ENCODE results near the gene RO60.

RO60 gene

GRCh38 chr1:193102662-193103061, 43.2 kb downstream of the RO60 start:
- DNase-seq = no peak
- WGBS (ENCODE audit: extremely low coverage, insufficient coverage, insufficient read length) = no CpG with 5 or more reads among the region's 5 CpGs
- no peak overlapping the region for H3K4me2 ChIP-seq (ENCODE audit: low read length)

GRCh38 chr1:193103759-193104501, 44.5 kb downstream of the RO60 start:
- H3K23ac ChIP-seq (ENCODE audit: low read length) = no peak overlapping the region
- H3K4me1 ChIP-seq (ENCODE audit: control insufficient read depth in 1 of 2, insufficient read depth in 2 of 2, low read length in 2 of 2) = no peaks in the 10 kb centered on the region
- peak overlapping the region; percentile 76 for H3K27ac ChIP-seq (ENCODE audit: low read depth, low read length)
- H3K79me1 ChIP-seq (ENCODE audit: low read length) = peaks cover 6% of the 10 kb centered on the region
- H3K4me3 ChIP-seq (ENCODE audit: low read depth, low read length) = peak overlapping the region; percentile 75
- H4K8ac ChIP-seq (ENCODE audit: low read depth, low read length) = peak overlapping the region; percentile 10
- H2AFZ ChIP-seq (ENCODE audit: insufficient read depth, low read length, poor library complexity) = peak overlapping the region; percentile 23
- H3K4me2 ChIP-seq (ENCODE audit: low read length) = peak overlapping the region; percentile 97
- no peak overlapping the region for H4K12ac ChIP-seq (ENCODE audit: low read depth, low read length)
- no peak for DNase-seq
- H2AK5ac ChIP-seq (ENCODE audit: low read length) = no peak overlapping the region
- H3K18ac ChIP-seq (ENCODE audit: low read length) = no peak overlapping the region
- no peak overlapping the region for H2BK5ac ChIP-seq (ENCODE audit: low read depth, low read length, poor library complexity)
- no peak overlapping the region for H3K4ac ChIP-seq (ENCODE audit: low read depth, low read length)
- no peak overlapping the region for H2BK120ac ChIP-seq (ENCODE audit: insufficient read depth, low read length, poor library complexity)
- H4K91ac ChIP-seq (ENCODE audit: low read depth, low read length) = no peak overlapping the region
- H3K14ac ChIP-seq (ENCODE audit: low read length) = no peak overlapping the region
- H3K36me3 ChIP-seq (ENCODE audit: control insufficient read depth in 1 of 2, insufficient read depth in 2 of 2, low read length in 2 of 2) = peaks cover 3 to 6% of the 10 kb centered on the region in 2 experiments
- H3K79me2 ChIP-seq (ENCODE audit: control insufficient read depth, insufficient read depth, low read length, poor library complexity) = peaks cover 5% of the 10 kb centered on the region
- WGBS (ENCODE audit: extremely low coverage, insufficient coverage, insufficient read length) = no CpG with 5 or more reads among the region's 9 CpGs
- no peaks in the 10 kb centered on the region for H3K9me3 ChIP-seq (ENCODE audit: insufficient read depth, low read depth, low read length)
- H2BK12ac ChIP-seq (ENCODE audit: low read length) = no peak overlapping the region
- H3K9ac ChIP-seq (ENCODE audit: low read length) = peak overlapping the region; percentile 21
- no peaks in the 10 kb centered on the region for H3K27me3 ChIP-seq (ENCODE audit: insufficient read depth, low read length)

More at GRCh38 chr1:193102662-193103061, 43.2 kb downstream of the RO60 start:
- H3K79me1 ChIP-seq (ENCODE audit: low read length) = peaks cover 6% of the 10 kb centered on the region
- no peak overlapping the region for H3K27ac ChIP-seq (ENCODE audit: low read depth, low read length)
- no peaks in the 10 kb centered on the region for H3K9me3 ChIP-seq (ENCODE audit: insufficient read depth, low read depth, low read length)
- no peak overlapping the region for H3K4ac ChIP-seq (ENCODE audit: low read depth, low read length)
- no peak overlapping the region for H3K4me3 ChIP-seq (ENCODE audit: low read depth, low read length)
- no peak overlapping the region for H4K12ac ChIP-seq (ENCODE audit: low read depth, low read length)
- no peak overlapping the region for H3K9ac ChIP-seq (ENCODE audit: low read length)
- no peak overlapping the region for H4K8ac ChIP-seq (ENCODE audit: low read depth, low read length)
- H3K79me2 ChIP-seq (ENCODE audit: control insufficient read depth, insufficient read depth, low read length, poor library complexity) = peaks cover 5% of the 10 kb centered on the region
- peaks cover 5 to 11% of the 10 kb centered on the region in 2 experiments for H3K36me3 ChIP-seq (ENCODE audit: control insufficient read depth in 1 of 2, insufficient read depth in 2 of 2, low read length in 2 of 2)
- no peak overlapping the region for H2BK120ac ChIP-seq (ENCODE audit: insufficient read depth, low read length, poor library complexity)
- H2AK5ac ChIP-seq (ENCODE audit: low read length) = no peak overlapping the region
- H2AFZ ChIP-seq (ENCODE audit: insufficient read depth, low read length, poor library complexity) = no peak overlapping the region
- no peak overlapping the region for H4K91ac ChIP-seq (ENCODE audit: low read depth, low read length)
- H2BK12ac ChIP-seq (ENCODE audit: low read length) = no peak overlapping the region
- H3K14ac ChIP-seq (ENCODE audit: low read length) = no peak overlapping the region
- no peaks in the 10 kb centered on the region for H3K4me1 ChIP-seq (ENCODE audit: control insufficient read depth in 1 of 2, insufficient read depth in 2 of 2, low read length in 2 of 2)
- H3K27me3 ChIP-seq (ENCODE audit: insufficient read depth, low read length) = no peaks in the 10 kb centered on the region
- H3K18ac ChIP-seq (ENCODE audit: low read length) = no peak overlapping the region
- no peak overlapping the region for H2BK5ac ChIP-seq (ENCODE audit: low read depth, low read length, poor library complexity)
- H3K23ac ChIP-seq (ENCODE audit: low read length) = no peak overlapping the region

GRCh38 chr1:193104502-193104906, 45.1 kb downstream of the RO60 start:
- H3K9ac ChIP-seq (ENCODE audit: low read length) = peak overlapping the region; percentile 21
- H2AK5ac ChIP-seq (ENCODE audit: low read length) = no peak overlapping the region
- H3K4me3 ChIP-seq (ENCODE audit: low read depth, low read length) = peak overlapping the region; percentile 75
- H4K12ac ChIP-seq (ENCODE audit: low read depth, low read length) = no peak overlapping the region
- no CpG with 5 or more reads among the region's 24 CpGs for WGBS (ENCODE audit: extremely low coverage, insufficient coverage, insufficient read length)
- peak overlapping the region; percentile 10 for H4K8ac ChIP-seq (ENCODE audit: low read depth, low read length)
- DNase-seq = peak; percentile 64 to 74
- H3K27me3 ChIP-seq (ENCODE audit: insufficient read depth, low read length) = no peaks in the 10 kb centered on the region
- H2BK120ac ChIP-seq (ENCODE audit: insufficient read depth, low read length, poor library complexity) = no peak overlapping the region
- peak overlapping the region; percentile 97 for H3K4me2 ChIP-seq (ENCODE audit: low read length)
- peaks cover 0 to 2% of the 10 kb centered on the region in 2 experiments for H3K36me3 ChIP-seq (ENCODE audit: control insufficient read depth in 1 of 2, insufficient read depth in 2 of 2, low read length in 2 of 2)
- no peak overlapping the region for H3K14ac ChIP-seq (ENCODE audit: low read length)
- no peak overlapping the region for H4K91ac ChIP-seq (ENCODE audit: low read depth, low read length)
- H2AFZ ChIP-seq (ENCODE audit: insufficient read depth, low read length, poor library complexity) = peak overlapping the region; percentile 23
- H3K23ac ChIP-seq (ENCODE audit: low read length) = no peak overlapping the region
- H2BK12ac ChIP-seq (ENCODE audit: low read length) = no peak overlapping the region
- peak overlapping the region; percentile 76 for H3K27ac ChIP-seq (ENCODE audit: low read depth, low read length)
- H3K4me1 ChIP-seq (ENCODE audit: control insufficient read depth in 1 of 2, insufficient read depth in 2 of 2, low read length in 2 of 2) = no peaks in the 10 kb centered on the region
- no peaks in the 10 kb centered on the region for H3K9me3 ChIP-seq (ENCODE audit: insufficient read depth, low read depth, low read length)
- no peak overlapping the region for H2BK5ac ChIP-seq (ENCODE audit: low read depth, low read length, poor library complexity)
- H3K79me2 ChIP-seq (ENCODE audit: control insufficient read depth, insufficient read depth, low read length, poor library complexity) = peaks cover 5% of the 10 kb centered on the region
- peaks cover 6% of the 10 kb centered on the region for H3K79me1 ChIP-seq (ENCODE audit: low read length)
- no peak overlapping the region for H3K4ac ChIP-seq (ENCODE audit: low read depth, low read length)
- no peak overlapping the region for H3K18ac ChIP-seq (ENCODE audit: low read length)

- Histone ChIP-seq H3K27ac (ENCODE audit: low read depth, low read length) (peak within 1 kb of the TSS; percentile 76), H2AFZ (ENCODE audit: insufficient read depth, low read length, poor library complexity) (peak within 1 kb of the TSS; percentile 80), H3K36me3 (ENCODE audit: control insufficient read depth in 1 of 2, insufficient read depth in 2 of 2, low read length in 2 of 2) (no peaks in the 10 kb centered on the region), H2BK12ac (ENCODE audit: low read length) (no peak within 1 kb of the TSS), H3K4me1 (ENCODE audit: control insufficient read depth in 1 of 2, insufficient read depth in 2 of 2, low read length in 2 of 2) (no peaks in the 10 kb centered on the region), H2BK5ac (ENCODE audit: low read depth, low read length, poor library complexity) (peak within 1 kb of the TSS; percentile 61), H3K4me3 (ENCODE audit: low read depth, low read length) (peak within 1 kb of the TSS; percentile 88), H3K4ac (ENCODE audit: low read depth, low read length) (no peak within 1 kb of the TSS), H3K23ac (ENCODE audit: low read length) (no peak within 1 kb of the TSS), H3K4me2 (ENCODE audit: low read length) (peak within 1 kb of the TSS; percentile 97), H3K14ac (ENCODE audit: low read length) (peak within 1 kb of the TSS; percentile 49), H4K91ac (ENCODE audit: low read depth, low read length) (peak within 1 kb of the TSS; percentile 20), H3K18ac (ENCODE audit: low read length) (peak within 1 kb of the TSS; percentile 57), H3K9me3 (ENCODE audit: insufficient read depth, low read depth, low read length) (no peaks in the 10 kb centered on the region), H3K79me2 (ENCODE audit: control insufficient read depth, insufficient read depth, low read length, poor library complexity) (peaks cover 5% of the 10 kb centered on the region), H3K27me3 (ENCODE audit: insufficient read depth, low read length) (no peaks in the 10 kb centered on the region), H3K79me1 (ENCODE audit: low read length) (peaks cover 6% of the 10 kb centered on the region), H2BK120ac (ENCODE audit: insufficient read depth, low read length, poor library complexity) (peak within 1 kb of the TSS; percentile 15), H2AK5ac (ENCODE audit: low read length) (no peak within 1 kb of the TSS), H4K8ac (ENCODE audit: low read depth, low read length) (peak within 1 kb of the TSS; percentile 57), H3K9ac (ENCODE audit: low read length) (peak within 1 kb of the TSS; percentile 84), H4K12ac (ENCODE audit: low read depth, low read length) (peak within 1 kb of the TSS; percentile 35)
- WGBS (ENCODE audit: extremely low coverage, insufficient coverage, insufficient read length) = no CpG with 5 or more reads among the region's 73 CpGs
- peak; percentile 79 to 82 for DNase-seq
Observed at GRCh38 chr1:193104907-193105820, 45.8 kb downstream of the RO60 start, which contains the start of gene GLRX2. Gene GLRX2, minus strand, starts transcription at chr1:193105414. Its CDS starts 32 bp downstream, at chr1:193105382.

Measured in trophoblast cell (in vitro differentiated cells and primary cell).